IMR-90 (cell line): Measurements from ENCODE around the gene PMM1.

Experiments
- CHD1 ChIP-seq: IDR thresholded peaks from 2 replicates; pipeline ENCODE4 v1.6.1; 2012; ENCODE audit warnings: low read depth, low read length, improper control_type of control experiment
- CTCF ChIP-seq: conservative IDR thresholded peaks from 2 replicates; pipeline ENCODE4 v1.5.1; 2012; ENCODE audit warnings: mild to moderate bottlenecking, low read depth, low read length, improper control_type of control experiment
- ELK1 ChIP-seq: fragments of 150-350 bp; IDR thresholded peaks from 2 replicates; pipeline ENCODE4 v1.6.1; 2016; ENCODE audit warnings: low read depth, mild to moderate bottlenecking, low read length, moderate library complexity, borderline replicate concordance
- MXI1 ChIP-seq: IDR thresholded peaks from 2 replicates; pipeline ENCODE4 v1.6.1; 2012; ENCODE audit warnings: low read depth, mild to moderate bottlenecking, low read length, moderate library complexity, borderline replicate concordance
- POLR2A ChIP-seq: IDR thresholded peaks from 2 replicates; pipeline ENCODE4 v1.6.1; 2012; ENCODE audit warnings: mild to moderate bottlenecking, low read depth, low read length
- RAD21 ChIP-seq: IDR thresholded peaks from 2 replicates; pipeline ENCODE4 v1.6.1; 2012; ENCODE audit warnings: low read length, improper control_type of control experiment
- SMC3 ChIP-seq: fragments of 150-350 bp; IDR thresholded peaks from 2 replicates; pipeline ENCODE4 v1.6.1; 2016; ENCODE audit warnings: low read depth, mild to moderate bottlenecking, antibody characterized with exemption, low read length, moderate library complexity

- TF ChIP-seq CTCF (no peak), ELK1 (no peak), RAD21 (no peak), CHD1 (no peak), SMC3 (no peak), POLR2A (no peak), MXI1 (no peak)
Observed at GRCh38 chr22:41542224-41542623, 47.4 kb downstream of the PMM1 start.
